ENCODE measurements around the gene ACSM6.

Gene ACSM6

DNA sequence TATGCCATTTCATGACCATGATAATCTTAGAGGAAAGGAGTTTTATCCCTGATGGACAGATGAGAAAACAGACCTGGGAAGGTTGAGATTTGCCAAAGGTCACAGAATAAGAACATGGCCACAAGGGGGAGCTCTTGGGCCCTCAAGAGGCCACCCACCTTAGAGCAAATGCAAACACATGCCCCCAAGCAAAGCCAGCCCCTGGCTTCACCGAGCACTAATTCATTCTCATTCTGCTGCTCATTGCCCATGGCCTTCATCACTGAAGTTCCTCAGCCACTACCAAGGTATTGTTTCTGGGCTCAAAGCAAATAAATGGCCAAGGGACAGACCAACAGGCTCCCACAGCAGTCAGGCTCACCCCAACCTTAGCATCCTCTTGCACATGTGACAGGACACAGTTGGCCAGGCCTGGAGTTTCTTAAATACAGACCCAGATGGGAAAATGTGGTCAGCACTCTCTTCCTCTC, 52.6 kb downstream of the ACSM6 start:
- DNase-seq: no peak

DNA sequence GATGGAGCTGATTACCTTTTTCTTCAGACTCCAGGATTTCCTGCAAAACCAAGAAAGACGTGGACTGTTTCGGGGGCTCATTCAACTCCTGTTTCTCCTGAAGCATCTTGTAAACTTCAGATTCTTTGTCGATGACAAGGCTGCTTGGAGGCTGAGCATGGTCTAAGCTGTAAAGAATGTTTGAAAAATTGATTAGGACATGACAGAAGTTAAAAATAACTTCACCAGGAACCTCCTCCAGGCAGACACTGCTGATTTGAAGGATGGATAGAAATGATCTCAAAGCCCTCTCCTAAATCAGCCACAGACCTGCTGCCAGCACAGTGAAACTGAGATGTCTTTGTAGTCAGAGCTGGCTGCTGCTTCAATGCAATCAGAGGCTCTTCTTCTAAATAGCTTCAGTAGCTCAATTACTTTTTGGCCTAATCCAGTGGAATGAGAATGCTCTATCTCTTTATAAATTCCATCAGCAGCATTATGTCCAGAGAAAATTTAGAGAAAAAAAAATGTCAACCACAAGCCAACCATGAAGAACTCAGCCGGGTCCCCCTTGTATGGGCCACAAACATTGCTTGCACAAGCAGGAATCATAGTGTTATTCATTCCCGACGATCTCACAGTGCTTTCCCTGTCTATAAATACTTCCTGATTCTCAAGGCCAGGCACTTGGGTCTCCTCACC, 53.3 kb downstream of the ACSM6 start:
- no peak for DNase-seq

DNA sequence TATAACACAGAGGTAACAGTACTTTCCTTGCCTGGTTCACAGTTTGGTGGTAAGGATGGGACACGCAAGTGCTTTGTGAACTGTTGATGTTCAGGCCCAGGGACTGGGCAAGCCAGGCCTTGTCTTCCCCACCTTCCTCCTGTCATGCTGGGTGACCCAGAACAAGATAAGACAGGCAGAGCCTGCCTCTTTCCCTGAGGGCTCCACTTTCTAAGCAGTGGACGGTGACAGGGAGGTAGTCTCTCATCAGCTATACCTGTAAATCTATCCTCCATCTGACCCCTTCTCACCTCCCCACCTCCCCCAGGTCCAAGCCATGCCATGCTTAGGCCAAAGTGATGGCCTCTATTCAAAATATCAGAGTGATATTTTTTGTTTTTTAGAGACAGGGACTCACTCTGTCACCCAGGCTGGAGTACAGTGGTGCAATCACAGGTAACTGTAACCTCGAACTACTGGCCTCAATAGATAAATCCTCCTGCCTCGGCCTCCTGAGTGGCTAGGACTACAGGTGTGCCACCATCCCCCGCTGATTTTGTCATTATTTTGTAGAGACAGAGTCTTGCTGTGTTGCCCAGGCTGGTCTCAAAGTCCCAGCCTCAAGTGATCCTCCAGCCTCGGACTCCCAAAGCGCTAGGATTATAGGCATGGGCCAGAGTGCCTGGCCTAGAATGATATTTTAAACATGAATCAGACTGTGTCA, 54.0 kb downstream of the ACSM6 start:
- no peak for DNase-seq

DNA sequence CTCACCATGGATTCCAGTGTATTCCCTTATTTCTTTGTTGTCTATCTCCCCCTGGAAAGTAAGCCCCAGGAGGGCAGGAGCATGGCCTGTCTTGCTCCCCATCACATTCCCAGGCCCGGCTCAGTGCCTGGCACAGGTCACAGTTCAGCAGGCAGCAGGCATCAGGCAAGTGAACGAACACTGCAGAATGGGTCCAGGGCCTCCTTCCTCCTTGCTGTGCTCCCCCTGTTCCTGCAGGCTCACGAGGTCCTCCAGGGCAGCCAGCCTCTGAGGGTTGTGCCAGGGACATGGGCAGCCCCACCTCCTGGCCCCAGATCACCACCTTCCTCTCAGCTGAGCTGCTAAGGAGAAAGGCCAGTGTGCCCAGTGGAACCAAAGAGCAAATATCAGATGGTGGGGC, 55.0 kb downstream of the ACSM6 start:
- no peak for DNase-seq

DNA sequence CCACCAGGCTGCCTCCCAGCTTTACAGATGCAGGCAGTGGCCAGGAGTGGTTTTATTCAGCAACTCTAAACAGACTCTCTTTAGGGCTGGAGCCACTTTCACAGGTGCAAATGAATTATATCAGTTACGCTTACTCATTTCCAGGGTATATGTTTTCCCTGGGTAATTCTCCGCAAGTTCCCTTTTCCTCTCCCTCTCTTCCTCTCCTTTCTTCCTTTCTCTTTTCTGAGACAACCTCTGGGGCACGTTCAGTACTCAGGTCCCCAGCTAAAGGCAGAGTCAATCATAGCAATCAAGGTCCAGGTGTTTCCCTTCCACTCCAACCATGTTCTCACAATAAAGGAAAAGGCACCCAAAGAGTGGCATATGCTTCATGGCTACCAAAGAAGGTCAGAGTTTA, 55.4 kb downstream of the ACSM6 start:
- no peak for DNase-seq

DNA sequence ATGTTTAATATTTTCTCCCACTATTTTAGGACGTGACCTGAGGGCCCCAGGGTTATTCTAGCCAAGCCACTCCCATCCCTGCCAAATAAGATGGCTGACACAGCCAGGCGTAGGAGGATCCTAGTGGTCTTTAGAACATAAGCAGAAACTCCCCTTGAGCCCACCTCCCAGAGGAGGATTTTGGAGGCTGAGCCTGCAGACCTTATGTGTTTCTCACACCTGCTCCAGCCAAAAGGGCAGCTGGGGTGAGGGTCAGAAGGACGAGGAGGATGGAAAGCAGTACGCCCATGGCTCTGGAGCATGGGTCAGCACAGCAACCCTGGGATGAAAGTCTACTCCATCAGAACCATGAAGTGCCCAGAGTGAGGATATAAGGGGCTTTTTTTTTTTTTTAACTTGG, 56.8 kb downstream of the ACSM6 start:
- no peak for DNase-seq

DNA sequence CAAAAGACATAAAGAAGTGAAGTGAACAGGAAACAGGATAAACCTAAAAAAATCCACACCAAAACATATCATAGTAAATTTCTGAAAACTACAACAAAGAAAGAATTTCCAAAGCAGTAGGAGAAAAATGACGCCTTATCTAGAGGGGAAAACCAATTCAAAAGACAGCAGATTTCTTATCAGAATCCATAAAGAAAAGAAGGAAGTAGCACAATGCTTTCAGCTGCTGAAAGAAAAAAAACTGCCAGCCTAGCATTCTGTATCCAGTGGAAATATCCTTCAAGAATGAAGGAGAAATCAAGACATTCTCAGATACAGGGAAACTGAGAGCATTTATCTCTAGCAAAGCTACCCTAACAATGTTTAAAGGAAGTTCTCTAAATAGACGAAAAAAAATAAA, 59.0 kb downstream of the ACSM6 start:
- DNase-seq: no peak

DNA sequence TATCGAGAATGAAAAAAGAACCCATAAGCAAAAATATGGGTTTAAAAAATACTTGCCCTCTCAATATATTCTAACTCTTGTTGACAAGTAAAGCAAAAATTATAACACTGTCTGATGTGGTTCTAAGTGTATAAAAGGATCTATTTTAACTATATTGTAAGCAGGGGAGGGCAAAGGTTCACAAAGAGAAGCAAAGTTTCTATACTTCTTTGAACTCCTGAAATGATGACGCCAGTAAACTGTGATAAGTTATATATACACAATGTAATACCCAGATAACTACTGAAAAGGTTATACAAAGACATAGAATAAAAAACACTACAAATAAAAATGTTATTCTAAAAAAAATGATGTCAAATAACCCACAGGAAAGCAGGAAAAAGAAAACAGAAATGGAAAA, 59.6 kb downstream of the ACSM6 start:
- DNase-seq: no peak

DNA sequence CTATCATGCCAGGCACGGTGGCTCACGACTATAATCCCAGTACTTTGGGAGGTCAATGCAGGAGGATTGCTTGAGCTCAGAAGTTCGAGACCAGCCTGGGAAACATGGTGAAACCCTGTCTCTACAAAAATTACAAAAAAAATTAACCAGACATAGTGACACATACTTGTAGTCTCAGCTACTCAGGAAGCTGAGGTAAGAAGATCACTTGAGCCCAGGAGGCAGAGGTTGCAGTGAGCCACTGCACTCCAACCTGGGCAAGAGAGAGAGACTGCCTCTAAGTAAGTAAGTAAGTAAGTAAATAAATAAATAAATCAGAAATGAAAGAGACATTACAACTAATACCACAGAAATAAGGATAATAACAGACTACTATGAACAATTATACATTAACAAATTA, 60.6 kb downstream of the ACSM6 start:
- no peak for DNase-seq

DNA sequence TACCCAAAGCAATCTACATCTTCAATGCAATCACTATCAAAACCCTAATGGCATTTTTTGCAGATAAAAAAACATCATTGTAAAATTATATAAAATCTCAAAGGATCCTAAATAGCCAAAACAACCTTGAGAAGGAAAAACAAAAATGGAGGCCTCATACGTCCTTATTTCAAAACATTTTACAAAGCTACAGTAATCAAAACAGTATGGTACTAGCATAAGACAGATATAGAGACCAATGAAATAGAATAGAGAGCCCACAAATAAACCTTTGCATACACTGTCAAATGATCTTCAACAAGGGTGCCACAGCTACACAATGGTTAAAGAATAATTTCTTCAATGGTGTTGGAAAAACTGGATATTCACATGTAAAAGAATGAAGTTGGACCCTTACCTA, 62.2 kb downstream of the ACSM6 start:
- DNase-seq: no peak

DNA sequence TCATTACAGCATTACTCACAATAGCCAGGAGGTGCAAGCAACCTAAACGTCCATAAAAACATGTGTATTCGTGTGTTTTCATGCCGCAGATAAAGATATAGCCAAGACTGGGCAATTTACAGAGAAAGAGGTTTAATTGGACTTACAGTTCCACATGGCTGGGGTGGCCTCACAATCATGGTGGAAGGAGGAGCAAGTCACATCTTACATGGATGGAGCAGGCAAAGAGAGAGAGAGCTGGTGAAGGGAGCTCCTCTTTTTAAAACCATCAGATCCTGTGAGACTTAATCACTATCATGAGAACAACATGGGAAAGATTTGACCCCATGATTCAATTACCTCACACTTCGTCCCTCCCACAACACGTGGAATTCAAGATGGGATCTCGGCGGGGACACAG, 63.8 kb downstream of the ACSM6 start:
- DNase-seq: no peak

DNA sequence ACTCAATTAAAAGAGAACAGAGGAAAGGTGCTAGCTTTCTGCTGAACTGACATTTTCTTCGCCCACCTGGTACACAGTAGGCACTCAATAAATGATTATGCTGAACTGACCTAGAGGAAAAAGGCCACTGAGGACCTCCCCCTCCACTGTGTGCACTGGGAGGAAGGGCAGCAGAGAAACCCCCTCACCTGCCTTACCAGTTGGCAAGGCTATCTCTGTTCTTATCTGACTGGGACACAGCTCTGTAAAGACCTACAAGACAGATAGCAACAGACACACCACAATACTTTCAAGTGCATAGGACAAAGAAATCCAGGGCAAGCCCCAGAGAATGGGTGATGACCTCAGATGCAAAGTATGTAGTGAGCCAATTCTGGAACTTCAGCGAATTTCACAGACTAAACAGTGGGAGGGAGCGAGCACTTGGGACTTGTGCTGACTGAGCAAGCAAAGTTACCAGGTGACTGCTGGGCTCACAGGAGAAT, 66.4 kb downstream of the ACSM6 start:
- DNase-seq: no peak

DNA sequence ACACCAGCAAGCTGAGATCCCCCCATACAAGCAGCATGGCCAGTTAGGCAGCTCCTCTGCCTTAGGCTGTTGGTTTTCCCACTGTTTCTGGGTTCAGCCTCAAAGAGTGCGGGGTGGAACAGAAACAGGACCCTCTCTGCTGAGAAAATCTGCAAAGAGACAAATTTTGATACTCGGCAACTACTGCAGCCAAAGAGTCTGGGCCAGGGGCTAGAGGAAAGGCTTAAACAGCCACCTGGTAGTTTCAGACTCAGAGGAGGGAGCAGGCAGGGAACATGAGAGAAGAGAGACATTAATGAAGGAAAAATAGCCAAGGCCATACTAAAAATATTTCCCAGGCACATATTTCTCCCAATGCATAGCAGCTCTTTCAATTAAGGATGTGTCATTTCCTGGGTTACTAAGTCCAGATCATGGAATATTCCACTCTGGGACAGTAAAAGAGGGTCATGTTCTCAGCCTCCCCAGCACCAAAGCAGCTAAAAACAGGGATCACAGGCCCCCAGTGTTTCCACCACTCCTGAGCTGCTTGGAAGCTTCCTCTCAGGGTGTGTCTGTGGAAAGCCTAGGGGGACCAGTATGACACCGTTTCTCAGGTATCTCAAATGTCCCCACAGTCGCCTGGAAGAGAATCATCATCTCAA, 67.0 kb downstream of the ACSM6 start:
- DNase-seq: no peak

DNA sequence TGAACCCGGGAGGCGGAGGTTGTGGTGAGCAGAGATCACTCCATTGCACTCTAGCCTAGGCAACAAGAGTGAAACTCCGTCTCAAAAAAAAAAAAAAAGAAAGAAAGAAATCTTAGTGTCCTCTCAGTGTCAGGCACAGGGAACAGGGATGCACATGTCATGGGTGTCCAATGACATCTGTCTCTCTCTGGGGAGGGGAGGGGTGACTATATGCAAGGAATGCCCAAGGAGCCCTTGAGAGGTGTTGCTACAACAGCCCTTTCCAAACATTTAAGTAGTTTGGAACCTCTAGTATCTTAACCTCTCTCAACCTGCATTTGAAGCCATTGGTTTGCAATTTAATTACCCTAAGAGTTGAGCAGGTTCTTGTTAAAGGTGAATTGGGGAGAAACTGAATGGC, 67.9 kb downstream of the ACSM6 start:
- no peak for DNase-seq

DNA sequence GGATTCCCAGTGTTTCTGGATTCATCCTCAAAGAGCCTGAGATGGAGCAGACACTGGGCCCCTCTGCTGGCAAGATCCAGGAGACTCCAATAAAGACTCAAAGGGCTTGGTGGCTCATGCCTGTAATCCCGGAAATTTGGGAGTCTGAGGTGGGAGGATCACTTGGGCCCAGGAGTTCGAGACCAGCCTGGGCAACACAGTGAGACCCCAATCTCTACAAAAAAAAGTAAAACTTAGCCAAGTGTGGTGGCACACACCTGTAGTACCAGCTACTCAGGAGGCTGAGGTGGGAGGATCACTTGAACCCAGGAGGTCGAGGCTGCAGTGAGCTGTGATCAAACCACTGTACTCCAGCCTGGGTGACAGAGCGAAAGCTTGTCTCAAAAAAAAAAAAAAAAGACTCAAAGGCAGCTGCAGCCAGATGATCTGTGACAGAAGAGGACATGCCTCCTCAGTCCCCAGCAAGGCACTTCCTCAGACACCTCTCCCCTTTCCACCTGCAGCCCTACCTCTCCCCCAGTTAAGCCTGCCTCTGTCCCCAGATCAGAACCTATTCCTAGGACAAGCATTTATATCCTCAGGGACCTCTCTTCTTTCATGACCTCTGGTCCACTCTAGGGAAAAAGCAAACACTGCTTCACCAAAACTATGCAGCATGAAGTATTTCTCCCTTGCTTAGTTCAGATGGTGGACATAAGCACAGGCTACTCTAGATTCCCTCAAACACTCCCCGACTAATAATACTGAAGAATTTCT, 68.9 kb downstream of the ACSM6 start:
- DNase-seq: no peak

DNA sequence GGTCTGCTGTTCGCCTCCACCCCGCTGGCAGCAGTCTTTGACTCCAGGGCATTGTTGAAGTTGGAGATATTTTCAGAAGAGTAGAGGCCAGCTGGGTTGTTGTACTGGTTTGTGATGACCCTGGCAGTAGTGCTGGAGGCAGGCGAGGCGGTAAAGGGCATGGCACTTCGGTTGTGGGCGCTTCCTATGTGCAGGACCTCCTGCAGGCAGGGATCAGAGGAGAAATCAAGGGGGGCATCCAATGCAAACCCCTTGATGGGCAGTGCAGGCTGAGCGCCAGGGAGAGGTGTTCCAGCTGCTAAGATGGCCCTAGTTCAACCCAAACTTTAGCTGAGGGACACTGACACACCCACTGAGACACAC, 69.8 kb downstream of the ACSM6 start:
- DNase-seq: no peak

DNA sequence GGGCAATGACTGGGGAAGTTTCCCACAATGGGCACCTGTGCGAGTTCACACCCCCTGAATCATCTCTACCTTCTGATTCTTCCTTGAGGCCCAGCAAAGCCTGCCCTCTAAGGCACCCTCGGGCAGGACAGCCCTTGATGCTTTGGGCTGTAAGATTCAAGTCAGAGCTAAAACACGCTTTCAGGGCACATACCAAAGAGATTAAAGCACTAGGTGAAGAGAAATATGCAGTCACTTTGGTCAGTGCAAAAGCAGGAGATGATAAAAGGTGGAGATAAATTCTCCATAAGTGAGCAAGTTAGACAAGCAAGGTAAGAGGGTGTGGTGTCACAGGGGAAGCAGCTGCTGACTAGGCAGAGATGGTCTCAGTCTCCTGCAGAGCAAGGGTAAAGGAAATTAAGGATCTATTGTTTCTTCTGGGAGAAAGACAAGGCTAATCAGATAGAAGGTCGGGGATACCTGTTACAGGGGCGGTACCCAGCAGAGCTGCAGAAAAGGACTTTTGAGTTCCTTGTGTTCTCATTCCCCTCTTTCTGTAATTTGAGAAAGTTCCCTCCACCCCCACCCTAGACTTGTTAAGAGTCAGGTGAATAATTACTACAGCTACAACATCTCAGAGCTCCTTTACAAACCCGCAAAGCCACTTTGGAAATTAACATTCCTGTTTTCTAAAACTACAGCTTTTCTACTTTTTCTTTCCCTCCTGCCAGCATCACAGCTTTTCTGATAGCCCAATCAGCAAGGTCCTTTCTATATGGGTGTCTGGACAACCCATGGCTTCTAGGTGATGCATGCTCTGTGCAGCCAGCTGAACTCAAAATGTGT, 70.4 kb downstream of the ACSM6 start:
- DNase-seq: no peak

DNA sequence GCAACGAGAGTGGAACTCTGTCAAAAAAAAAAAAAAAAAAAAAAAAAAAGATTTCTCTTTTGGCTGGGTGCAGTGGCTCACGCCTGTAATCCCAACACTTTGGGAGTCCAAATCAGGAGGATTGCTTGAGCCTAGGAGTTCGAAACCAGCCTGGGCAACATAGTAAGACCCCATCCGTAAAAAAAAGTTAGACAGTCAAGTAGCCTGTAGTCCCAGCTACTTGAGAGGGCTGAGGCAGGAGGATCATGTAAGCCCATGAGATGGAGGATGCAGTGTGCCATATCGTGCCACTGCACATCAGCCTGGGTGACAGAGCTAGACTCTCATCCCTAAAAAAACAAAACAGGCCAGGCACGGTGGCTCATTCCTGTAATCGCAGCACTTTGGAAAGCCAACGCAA, 71.5 kb downstream of the ACSM6 start:
- DNase-seq: no peak

DNA sequence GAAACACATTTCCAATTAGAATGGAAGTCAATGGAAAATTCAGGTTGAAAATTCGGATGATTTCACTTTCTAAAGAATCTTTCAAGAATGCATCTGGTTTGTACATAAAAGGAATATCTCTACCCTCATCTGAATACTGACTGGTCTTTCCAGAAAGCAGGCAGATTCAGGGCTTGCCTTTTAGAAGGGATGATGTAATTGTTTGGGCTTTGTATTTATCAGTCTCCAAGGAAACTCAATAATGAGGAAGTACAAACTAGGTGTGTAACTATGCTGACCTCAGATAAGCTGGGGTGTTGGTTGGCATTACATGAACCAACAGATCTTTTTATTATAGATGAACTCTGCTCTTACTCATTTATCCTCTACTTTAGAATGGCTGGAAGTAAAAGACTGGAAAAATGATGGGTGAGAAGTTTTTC, 72.6 kb downstream of the ACSM6 start:
- no peak for DNase-seq

DNA sequence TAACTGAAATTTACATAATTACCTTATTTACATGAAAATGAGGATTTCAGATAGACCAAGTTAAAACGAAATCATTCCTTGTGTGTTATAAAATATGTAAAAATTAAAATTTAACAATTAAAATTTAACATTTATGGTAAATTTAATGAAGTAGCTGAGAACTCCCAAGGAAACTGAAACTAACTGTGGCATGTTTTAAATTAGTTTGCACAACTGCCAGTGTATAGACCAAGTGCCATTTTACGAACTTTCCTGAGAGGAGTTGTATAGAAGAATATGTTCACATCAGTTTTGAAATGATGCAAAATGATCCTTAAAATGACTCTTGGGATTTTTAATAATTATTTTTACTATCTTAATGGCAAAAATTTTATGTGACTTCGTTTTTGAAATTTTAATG, 73.2 kb downstream of the ACSM6 start:
- DNase-seq: no peak

DNA sequence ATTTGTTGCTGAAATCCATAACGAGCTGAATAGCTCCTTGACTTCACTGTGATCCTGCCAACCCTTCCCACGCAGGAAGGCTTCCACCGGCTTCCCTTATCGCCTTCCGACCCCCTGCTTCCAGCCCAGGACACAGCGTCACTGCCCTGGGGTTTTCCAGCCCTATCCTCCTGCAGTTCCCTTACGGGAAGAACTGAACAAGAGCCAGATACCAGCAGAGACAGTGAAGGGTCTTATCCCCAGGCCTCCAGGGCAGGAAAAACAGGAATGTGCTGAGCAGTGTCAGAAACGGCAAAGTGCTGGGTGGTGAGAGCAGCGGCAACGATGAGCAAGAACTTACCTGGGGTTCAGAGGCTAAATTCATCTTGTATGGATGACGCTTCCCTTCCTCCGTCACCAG, 74.4 kb downstream of the ACSM6 start:
- DNase-seq: no peak
